Stimulated activated CD8-positive, alpha-beta memory T cell treated with anti-CD3 and anti-CD28 coated beads, Interleukin-7, amount 100 ng/mL, for 4 hours (primary cell): ENCODE data around the gene EFCAB6.
"Not testable (repeated sequence)": the region's sequence is repeated elsewhere in the genome, so short reads cannot be mapped to it uniquely, and the experiment has no call there.

Source experiments
- DNase-seq, 2 donors: peaks; one replicate each; pipeline ENCODE4 v3.0.0-alpha.2; 2020; ENCODE audit warnings: low read depth in 2 of 2

EFCAB6 gene

GRCh38 chr22:43707648-43708047 lies 104.5 kb downstream of the EFCAB6 start:
- DNase-seq, result no peak

- no peak for DNase-seq
Observed at GRCh38 chr22:43706571-43707328, 105.4 kb downstream of the EFCAB6 start.

GRCh38 chr22:43706151-43706550 lies 106.0 kb downstream of the EFCAB6 start:
- no peak for DNase-seq

DNA sequence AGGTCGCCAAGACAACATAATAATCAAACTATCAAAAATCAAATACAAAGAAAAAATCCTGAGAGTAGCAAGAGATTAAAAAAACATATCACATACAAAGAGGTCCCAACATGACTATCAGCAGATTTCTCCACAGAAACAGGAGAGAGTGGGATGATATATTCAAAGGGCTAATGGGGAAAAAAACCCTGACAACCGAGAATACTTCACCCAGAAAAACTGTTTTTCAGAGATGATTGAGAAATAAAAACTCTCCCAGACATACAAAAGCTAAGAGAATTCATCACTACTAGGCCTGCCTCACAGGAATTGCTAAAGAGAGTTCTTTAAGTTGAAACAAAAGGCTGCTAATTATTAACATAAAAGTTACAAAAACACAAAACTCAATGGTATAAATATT lies 108.1 kb downstream of the EFCAB6 start:
- DNase-seq, result no peak

DNA sequence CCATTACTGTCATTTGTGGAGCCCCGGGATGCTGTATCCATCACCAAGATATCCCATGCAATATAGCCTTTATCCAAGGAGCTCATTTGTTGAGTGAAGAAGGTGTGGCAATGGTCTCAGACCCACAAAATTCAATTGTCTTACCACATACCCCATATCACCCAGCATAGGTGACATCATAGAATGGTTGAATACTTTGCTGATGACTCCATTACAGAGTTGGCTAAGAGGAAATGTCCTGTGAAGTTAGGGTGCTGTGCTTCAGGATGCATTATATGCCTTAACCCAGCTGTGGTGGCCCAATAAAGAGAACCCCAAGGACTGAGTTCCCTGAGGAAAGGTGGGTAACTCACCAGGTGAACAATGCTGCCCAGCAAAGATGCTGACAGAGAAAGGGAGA lies 113.7 kb downstream of the EFCAB6 start:
- no peak for DNase-seq

- DNase-seq, result no peak
Observed at GRCh38 chr22:43697894-43698293, 114.2 kb downstream of the EFCAB6 start.

- DNase-seq, result no peak
Observed at GRCh38 chr22:43693249-43693648, 118.9 kb downstream of the EFCAB6 start.

- no peak for DNase-seq
Observed at GRCh38 chr22:43689356-43689755, 122.7 kb downstream of the EFCAB6 start.

GRCh38 chr22:43682851-43683250 lies 129.3 kb downstream of the EFCAB6 start:
- no peak for DNase-seq

DNA sequence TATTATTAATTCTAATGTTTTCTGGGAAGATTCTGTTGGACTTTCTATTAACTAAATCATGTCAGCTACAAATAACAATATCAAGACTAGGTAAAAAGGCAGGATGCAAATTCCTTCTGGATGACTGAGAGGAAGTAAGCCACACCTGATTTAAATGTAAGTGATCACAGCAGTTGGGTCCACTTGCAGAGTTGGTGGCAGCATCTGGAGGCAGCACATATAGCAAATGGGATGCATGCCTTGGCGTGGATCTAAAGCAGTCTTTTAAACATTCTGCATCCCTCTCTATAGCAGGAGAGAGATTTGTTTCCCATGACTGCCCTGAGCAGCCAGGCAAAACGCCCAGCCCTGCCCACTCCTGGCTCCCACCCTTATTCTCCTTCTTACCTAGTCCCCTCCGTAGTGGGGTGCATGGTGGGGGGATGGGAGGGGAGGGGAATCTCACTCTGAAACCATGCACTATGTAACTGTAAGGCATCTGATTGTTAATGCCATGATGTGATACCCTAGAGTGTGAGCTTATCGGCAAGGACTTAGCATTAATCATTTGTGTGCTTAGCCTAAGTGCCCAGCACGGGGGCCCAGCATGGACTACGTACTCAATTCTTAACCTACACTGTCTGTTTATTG lies 130.3 kb downstream of the EFCAB6 start:
- DNase-seq, result no peak

DNA sequence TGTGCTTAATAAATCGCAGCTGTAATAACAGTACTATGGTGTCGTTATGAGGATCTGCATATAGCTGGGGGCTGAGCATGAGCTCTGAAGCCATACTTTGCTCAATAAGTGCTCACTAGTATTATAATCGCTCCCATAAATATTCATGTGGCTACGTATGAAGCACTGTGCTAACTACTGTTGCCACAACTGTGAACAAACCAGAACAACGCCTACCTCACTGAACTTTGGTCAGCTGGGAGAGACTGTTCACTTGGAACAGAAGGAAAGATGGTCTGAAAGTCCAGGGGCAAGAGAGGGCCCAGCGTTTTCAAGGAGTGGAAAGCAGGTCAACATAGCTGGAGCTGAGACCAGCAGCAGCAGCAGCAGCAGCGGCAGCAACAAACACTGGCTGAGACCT lies 141.6 kb downstream of the EFCAB6 start:
- DNase-seq, result no peak

GRCh38 chr22:43669190-43669589 lies 142.9 kb downstream of the EFCAB6 start:
- no peak for DNase-seq

DNA sequence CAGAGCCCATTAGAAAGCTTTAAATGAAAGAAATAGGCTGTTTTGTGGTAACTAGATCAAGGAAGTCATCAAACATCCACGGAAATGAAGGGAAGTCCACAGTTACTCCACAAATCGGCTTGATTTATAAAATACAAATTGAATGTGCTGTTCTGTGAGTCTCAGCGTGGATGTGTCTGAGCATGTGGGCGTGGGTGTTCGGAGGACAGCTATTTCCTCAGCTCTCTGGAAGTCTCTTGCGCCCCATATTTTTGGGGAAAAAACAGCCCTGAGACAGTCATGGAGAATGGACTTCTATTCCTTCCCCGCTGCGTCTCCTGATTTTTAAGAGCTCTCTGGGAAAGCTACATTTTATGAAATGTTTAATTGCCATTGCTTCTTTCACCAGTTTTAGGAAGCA lies 144.4 kb downstream of the EFCAB6 start:
- DNase-seq, result no peak

DNA sequence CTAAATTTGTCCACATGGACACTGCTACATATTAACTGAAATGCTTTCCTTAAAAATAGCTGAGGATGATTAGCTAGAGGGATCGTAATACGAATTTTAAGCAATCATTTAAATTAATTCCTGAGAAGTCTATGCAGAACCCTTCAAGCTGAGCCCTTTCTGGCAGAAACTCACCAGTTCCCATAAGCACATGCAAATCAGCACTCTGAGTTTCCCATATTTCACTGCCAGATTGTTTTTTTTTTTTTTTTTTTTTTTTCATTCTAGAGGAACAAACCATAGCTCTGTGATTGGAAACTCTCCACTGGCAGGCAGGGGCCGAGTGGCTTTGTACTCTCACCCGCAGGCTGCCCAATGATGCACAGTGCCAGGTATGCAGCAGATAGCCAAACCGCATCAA lies 145.6 kb downstream of the EFCAB6 start:
- DNase-seq, result no peak

DNA sequence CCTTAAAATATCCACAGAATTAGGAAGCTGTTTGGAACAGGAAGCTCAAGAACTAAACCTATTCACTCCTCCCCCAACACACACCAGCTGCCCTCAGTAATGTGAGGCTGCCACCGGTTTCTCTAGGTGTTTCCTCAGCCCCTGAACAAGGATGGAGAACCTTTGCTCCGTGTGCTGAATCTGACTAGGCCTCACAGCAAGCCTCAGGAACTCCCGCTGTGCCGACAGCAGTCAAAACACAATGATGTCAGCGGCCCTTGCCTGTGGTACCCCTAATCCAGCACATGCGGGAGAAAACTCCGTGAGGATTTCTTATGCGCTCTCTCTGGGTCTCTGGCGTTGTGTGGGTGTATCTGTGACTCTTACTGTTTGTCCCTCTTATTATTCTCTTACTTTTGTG lies 153.3 kb downstream of the EFCAB6 start:
- no peak for DNase-seq

DNA sequence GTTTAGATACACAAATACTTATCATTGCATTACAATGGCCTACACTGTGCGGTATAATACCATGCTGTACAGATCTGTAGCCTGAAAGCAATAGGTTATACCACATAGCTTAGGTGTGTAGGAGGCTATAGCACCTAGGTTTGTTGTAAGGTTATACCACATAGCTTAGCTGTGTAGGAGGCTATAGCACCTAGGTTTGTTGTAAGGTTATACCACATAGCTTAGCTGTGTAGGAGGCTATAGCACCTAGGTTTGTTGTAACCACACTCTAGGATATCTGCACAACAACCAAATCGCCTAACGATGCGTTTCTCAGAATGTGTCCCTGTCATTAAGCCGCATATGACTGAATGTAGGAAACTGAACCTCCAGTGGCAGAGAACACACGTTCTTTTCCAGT lies 155.5 kb downstream of the EFCAB6 start:
- not testable (repeated sequence) for DNase-seq

GRCh38 chr22:43654271-43654670 lies 157.8 kb downstream of the EFCAB6 start:
- DNase-seq, result no peak

GRCh38 chr22:43652845-43653244 lies 159.3 kb downstream of the EFCAB6 start:
- no peak for DNase-seq

DNA sequence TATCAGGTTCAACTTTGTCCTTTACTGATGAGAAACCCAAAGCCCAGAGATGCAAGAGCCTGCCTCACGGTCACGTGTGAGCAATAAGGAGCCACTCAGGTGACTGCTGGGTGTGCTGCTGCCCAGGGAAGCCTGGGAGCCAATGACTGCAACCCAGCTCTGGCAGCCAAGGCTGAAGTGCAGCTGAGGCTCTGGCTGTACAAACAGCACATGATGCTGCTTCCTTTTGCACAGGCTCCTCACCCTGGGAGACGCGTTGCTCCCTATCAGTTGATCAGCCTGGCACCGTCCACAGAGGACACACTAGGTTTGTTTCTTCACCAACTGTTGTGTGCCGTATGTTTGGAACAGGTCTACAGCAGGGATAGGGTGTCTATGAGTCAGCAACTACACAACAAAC lies 168.7 kb downstream of the EFCAB6 start:
- no peak for DNase-seq

GRCh38 chr22:43642319-43643206 lies 169.5 kb downstream of the EFCAB6 start:
- no peak for DNase-seq

DNA sequence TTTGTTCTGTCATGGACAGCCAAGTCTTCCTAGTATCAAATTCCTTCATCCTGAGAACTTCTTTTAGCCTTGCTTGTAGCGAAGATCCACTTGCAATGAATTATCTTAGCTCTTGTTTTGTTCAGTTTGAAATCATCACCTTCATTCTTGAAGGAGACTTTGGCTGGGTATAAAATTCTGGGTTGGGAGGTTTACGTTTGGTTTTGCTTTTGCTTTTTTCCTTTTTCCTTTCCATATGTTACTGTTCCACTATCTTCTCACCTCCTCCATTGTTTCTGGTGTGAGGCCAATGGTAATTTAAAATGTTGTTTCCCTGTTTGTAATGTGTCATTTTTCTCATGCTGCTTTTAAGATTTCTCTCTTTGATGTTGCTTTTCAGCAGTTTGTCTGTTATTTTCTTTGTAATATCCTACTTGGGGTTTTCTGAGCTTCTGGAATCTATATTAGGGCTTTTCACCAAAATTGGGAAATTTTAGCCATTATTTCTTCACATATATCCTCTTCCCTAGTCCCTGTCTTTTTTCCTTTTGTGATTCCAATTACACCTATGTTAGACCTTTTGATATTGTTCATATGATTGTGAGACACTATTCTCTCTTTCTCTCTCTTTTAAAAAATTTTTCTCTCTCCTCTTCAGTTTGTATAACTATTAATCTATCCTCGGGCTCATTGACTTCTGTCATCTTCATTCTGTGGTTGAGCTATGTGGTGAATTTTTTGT lies 172.7 kb downstream of the EFCAB6 start:
- no peak for DNase-seq
